B cell (primary cell): ENCODE results near the gene SLC8A3.

Experiments
- EZH2 ChIP-seq: IDR thresholded peaks from 2 replicates; pipeline ENCODE4 v1.6.1; 2012; ENCODE audit warnings: borderline replicate concordance, low read depth, mild to moderate bottlenecking, moderate library complexity, low read length; ENCODE audit not compliant: insufficient read depth, poor library complexity, severe bottlenecking
- TF ChIP-seq, protein P1 (sequence below): fragments of 200-600 bp; IDR thresholded peaks from one replicate; pipeline ENCODE4 v1.8.0; 2022; ENCODE audit warnings: antibody characterized with exemption, mild to moderate bottlenecking

DNA sequence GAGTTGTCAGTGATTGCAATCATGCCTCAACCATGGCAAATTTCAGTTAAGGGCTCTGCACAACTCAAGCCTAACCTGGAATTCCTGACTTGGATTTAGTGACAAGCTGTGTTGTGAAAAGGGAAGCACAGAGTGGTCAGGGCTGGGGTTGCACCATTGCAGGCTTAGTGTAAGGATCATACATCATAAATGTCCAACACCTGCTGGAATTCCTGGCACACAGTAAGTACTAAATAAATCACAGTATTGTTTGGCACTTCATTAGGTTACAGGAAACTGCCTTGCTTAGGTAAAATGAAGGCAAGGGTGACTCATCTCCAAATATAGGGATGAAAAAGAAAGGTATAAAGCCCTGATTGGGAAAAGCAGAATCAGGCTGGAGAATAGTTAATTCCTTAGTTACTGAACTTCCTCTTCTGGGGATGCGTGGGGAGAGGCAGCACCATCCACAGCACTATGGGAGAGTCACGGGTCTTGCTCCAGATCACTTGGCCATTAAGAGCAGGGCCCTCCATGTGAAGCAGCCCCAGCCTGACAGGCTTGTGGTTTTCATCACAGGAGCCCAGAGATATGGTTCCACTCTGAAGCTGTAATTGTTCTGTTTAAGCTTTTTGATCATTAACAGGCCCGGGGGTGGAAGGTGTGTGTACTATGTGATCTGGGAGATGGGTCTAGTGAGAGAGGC lies 39.7 kb downstream of the SLC8A3 start:
- TF ChIP-seq, protein P1, sequence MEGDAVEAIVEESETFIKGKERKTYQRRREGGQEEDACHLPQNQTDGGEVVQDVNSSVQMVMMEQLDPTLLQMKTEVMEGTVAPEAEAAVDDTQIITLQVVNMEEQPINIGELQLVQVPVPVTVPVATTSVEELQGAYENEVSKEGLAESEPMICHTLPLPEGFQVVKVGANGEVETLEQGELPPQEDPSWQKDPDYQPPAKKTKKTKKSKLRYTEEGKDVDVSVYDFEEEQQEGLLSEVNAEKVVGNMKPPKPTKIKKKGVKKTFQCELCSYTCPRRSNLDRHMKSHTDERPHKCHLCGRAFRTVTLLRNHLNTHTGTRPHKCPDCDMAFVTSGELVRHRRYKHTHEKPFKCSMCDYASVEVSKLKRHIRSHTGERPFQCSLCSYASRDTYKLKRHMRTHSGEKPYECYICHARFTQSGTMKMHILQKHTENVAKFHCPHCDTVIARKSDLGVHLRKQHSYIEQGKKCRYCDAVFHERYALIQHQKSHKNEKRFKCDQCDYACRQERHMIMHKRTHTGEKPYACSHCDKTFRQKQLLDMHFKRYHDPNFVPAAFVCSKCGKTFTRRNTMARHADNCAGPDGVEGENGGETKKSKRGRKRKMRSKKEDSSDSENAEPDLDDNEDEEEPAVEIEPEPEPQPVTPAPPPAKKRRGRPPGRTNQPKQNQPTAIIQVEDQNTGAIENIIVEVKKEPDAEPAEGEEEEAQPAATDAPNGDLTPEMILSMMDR, result no peak
- TF ChIP-seq EZH2, result no peak
